ENCODE data around the gene RIT2.

DNA sequence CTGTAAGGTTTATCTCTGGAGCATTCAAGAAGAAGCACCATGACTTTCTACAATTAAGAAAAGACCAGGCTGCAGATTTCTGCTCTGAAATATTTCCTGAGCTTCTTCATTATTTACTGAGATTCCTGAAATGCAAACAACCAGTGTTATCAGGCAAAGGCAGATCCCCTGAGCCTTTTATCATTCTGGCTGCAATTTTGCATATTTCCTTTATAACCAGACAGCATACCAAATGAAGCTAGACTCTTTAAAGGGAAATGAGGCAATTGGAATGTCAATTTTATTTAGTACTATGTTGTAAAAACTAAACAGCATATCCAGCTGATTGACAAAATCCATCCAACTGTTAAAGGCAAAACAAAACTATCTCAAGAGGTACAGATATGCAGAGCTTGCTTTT is 372.5 kb downstream of the RIT2 start:
- TF ChIP-seq CTCF (IDR thresholded peaks at IDR 0.05; ENCODE audit: insufficient read depth, low read length), result no peak
- TF ChIP-seq, protein P1, sequence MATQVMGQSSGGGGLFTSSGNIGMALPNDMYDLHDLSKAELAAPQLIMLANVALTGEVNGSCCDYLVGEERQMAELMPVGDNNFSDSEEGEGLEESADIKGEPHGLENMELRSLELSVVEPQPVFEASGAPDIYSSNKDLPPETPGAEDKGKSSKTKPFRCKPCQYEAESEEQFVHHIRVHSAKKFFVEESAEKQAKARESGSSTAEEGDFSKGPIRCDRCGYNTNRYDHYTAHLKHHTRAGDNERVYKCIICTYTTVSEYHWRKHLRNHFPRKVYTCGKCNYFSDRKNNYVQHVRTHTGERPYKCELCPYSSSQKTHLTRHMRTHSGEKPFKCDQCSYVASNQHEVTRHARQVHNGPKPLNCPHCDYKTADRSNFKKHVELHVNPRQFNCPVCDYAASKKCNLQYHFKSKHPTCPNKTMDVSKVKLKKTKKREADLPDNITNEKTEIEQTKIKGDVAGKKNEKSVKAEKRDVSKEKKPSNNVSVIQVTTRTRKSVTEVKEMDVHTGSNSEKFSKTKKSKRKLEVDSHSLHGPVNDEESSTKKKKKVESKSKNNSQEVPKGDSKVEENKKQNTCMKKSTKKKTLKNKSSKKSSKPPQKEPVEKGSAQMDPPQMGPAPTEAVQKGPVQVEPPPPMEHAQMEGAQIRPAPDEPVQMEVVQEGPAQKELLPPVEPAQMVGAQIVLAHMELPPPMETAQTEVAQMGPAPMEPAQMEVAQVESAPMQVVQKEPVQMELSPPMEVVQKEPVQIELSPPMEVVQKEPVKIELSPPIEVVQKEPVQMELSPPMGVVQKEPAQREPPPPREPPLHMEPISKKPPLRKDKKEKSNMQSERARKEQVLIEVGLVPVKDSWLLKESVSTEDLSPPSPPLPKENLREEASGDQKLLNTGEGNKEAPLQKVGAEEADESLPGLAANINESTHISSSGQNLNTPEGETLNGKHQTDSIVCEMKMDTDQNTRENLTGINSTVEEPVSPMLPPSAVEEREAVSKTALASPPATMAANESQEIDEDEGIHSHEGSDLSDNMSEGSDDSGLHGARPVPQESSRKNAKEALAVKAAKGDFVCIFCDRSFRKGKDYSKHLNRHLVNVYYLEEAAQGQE (IDR thresholded peaks at IDR 0.05; ENCODE audit: insufficient replicate concordance, low read depth), result no peak
- no peak for TF ChIP-seq POLR2AphosphoS5 (IDR thresholded peaks at IDR 0.05; ENCODE audit: low read depth)
- TF ChIP-seq SPI1 (IDR thresholded peaks at IDR 0.05; ENCODE audit: borderline replicate concordance, low read depth), result no peak

Data from HL-60 (cell line).